ENCODE results near the gene DOK7. TPM values are rescaled to one million over a fixed set of nuclear protein-coding genes. Genes with fewer than 3 reads are reported as not detected.

The DOK7 gene
- polyA plus RNA-seq, 3 donors = not detected

DNA sequence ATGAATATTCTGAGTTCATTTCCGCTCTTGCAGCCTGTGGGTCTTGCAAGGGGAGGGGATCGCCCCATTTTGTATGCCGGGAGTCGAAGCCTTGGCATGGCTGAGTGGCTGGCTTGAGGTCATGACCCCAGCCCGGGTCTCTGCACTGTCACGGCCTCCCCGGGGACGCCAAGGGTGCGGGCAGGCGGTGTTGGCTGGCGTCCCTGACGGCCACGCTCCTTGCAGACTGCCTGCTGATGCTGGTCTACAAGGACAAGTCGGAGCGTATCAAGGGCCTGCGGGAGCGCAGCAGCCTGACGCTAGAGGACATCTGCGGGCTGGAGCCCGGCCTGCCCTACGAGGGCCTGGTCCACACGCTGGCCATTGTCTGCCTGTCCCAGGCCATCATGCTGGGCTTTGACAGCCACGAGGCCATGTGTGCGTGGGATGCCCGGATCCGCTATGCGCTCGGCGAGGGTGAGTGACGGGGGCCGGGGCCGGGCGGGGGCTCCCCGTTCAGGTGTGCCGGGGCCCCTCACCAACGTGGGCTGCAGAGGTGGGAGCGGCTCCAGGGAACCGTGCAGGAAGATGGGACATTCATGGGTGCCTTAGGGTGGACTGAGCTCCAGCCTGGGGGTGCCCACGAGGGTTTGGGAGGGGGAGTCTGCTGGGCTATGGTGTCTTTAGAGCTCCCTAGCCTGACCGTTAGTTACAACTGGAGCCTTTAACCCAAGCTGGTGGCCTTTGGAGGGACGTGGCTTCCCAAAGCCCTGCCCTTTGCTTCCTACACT is 10.3 kb downstream of the DOK7 start:
- no peaks in the 10 kb centered on the region for H3K36me3 ChIP-seq (replicated peaks in 1 of 2; ENCODE audit: control insufficient read depth in 1 of 2, insufficient read depth in 2 of 2, low read length in 2 of 2)
- H3K9me3 ChIP-seq (replicated peaks in 1 of 2; ENCODE audit: control insufficient read depth in 1 of 2, insufficient read depth in 1 of 2, low read length in 2 of 2) = peaks cover 4 to 6% of the 10 kb centered on the region in 2 donors
- TF ChIP-seq, protein P1, sequence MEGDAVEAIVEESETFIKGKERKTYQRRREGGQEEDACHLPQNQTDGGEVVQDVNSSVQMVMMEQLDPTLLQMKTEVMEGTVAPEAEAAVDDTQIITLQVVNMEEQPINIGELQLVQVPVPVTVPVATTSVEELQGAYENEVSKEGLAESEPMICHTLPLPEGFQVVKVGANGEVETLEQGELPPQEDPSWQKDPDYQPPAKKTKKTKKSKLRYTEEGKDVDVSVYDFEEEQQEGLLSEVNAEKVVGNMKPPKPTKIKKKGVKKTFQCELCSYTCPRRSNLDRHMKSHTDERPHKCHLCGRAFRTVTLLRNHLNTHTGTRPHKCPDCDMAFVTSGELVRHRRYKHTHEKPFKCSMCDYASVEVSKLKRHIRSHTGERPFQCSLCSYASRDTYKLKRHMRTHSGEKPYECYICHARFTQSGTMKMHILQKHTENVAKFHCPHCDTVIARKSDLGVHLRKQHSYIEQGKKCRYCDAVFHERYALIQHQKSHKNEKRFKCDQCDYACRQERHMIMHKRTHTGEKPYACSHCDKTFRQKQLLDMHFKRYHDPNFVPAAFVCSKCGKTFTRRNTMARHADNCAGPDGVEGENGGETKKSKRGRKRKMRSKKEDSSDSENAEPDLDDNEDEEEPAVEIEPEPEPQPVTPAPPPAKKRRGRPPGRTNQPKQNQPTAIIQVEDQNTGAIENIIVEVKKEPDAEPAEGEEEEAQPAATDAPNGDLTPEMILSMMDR (IDR thresholded peaks at IDR 0.05) = no peak
- no peak overlapping the region for H2AFZ ChIP-seq (ENCODE audit: insufficient read depth, low read depth, low read length, poor library complexity, severe bottlenecking)
- H3K9ac ChIP-seq (ENCODE audit: insufficient read depth, low read length, poor library complexity, severe bottlenecking) = no peak overlapping the region
- no peaks in the 10 kb centered on the region for H3K4me1 ChIP-seq (ENCODE audit: control insufficient read depth in 1 of 2, insufficient read depth in 2 of 2, low read length in 2 of 2)
- no peak overlapping the region for H3K4me3 Mint-ChIP-seq
- intact Hi-C loops (cut with micrococcal nuclease) = no loop called here
- no peaks in the 10 kb centered on the region for H3K79me2 ChIP-seq (ENCODE audit: insufficient read depth, low read length)
- H3K27me3 Mint-ChIP-seq (ENCODE audit: low read depth in 3 of 3) = peaks cover 0 to 14% (median 7%) of the 10 kb centered on the region in 3 donors
- no peaks in the 10 kb centered on the region for H3K27me3 ChIP-seq (ENCODE audit: control insufficient read depth in 2 of 2, insufficient read depth in 2 of 2, low read length in 2 of 2)
- H3K4me3 ChIP-seq (replicated peaks in 1 of 3; ENCODE audit: low read depth in 2 of 3, low read length in 3 of 3) = no peak overlapping the region
- no peaks in the 10 kb centered on the region for H3K36me3 Mint-ChIP-seq
- no peaks in the 10 kb centered on the region for H4K20me1 ChIP-seq (ENCODE audit: insufficient read depth, low read length)
- peaks cover 0 to 2% (median 0%) of the 10 kb centered on the region in 7 donors for H3K9me3 Mint-ChIP-seq
- no peaks in the 10 kb centered on the region for H3K4me1 Mint-ChIP-seq
- DNase-seq = no peak
- H3K27ac Mint-ChIP-seq = no peak overlapping the region
- H3K27ac ChIP-seq (ENCODE audit: low read depth in 1 of 2, low read length in 2 of 2) = no peak overlapping the region
- 92% methylated on average over 39 of the region's 41 CpGs for WGBS (ENCODE audit: insufficient coverage)
- H3K4me2 ChIP-seq (replicated peaks; ENCODE audit: extremely low read depth, low read length, poor library complexity, severe bottlenecking) = no peak overlapping the region

GRCh38 chr4:3473996-3474765 is 11.1 kb downstream of the DOK7 start:
- Histone ChIP-seq H3K27ac (ENCODE audit: low read depth in 1 of 2, low read length in 2 of 2) (no peak overlapping the region), H3K36me3 (replicated peaks in 1 of 2; ENCODE audit: control insufficient read depth in 1 of 2, insufficient read depth in 2 of 2, low read length in 2 of 2) (no peaks in the 10 kb centered on the region), H2AFZ (ENCODE audit: insufficient read depth, low read depth, low read length, poor library complexity, severe bottlenecking) (no peak overlapping the region), H3K79me2 (ENCODE audit: insufficient read depth, low read length) (no peaks in the 10 kb centered on the region), H3K9me3 (replicated peaks in 1 of 2; ENCODE audit: control insufficient read depth in 1 of 2, insufficient read depth in 1 of 2, low read length in 2 of 2) (no peaks in the 10 kb centered on the region), H3K4me3 (replicated peaks in 1 of 3; ENCODE audit: low read depth in 2 of 3, low read length in 3 of 3) (no peak overlapping the region), H3K27me3 (ENCODE audit: control insufficient read depth in 2 of 2, insufficient read depth in 2 of 2, low read length in 2 of 2) (no peaks in the 10 kb centered on the region), H4K20me1 (ENCODE audit: insufficient read depth, low read length) (no peaks in the 10 kb centered on the region), H3K4me1 (ENCODE audit: control insufficient read depth in 1 of 2, insufficient read depth in 2 of 2, low read length in 2 of 2) (no peaks in the 10 kb centered on the region), H3K4me2 (replicated peaks; ENCODE audit: extremely low read depth, low read length, poor library complexity, severe bottlenecking) (no peak overlapping the region), H3K9ac (ENCODE audit: insufficient read depth, low read length, poor library complexity, severe bottlenecking) (no peak overlapping the region)
- Mint-ChIP-seq H3K27me3 (ENCODE audit: low read depth in 3 of 3) (peaks cover 0 to 14% (median 9%) of the 10 kb centered on the region in 3 donors), H3K27ac (no peak overlapping the region), H3K4me3 (no peak overlapping the region), H3K4me1 (no peaks in the 10 kb centered on the region), H3K9me3 (peaks cover 0 to 2% (median 0%) of the 10 kb centered on the region in 7 donors), H3K36me3 (no peaks in the 10 kb centered on the region)
- no peak for DNase-seq
- WGBS (ENCODE audit: insufficient coverage) = 89% methylated on average over 7 of the region's 13 CpGs
- intact Hi-C loops (cut with micrococcal nuclease) = no loop called here
- TF ChIP-seq, protein P1 (IDR thresholded peaks at IDR 0.05) = no peak

Data from CD14-positive monocyte (primary cell).